B cell (primary cell): Measurements from ENCODE around the gene LCE5A. TPM values are rescaled to one million over a fixed set of nuclear protein-coding genes. Genes with fewer than 3 reads are reported as not detected.
"Not testable (repeated sequence)": the region's sequence is repeated elsewhere in the genome, so short reads cannot be mapped to it uniquely, and the experiment has no call there.

Experiments
- ATAC-seq: fragments of 200-7000 bp; cut with Tn5 transposase; one replicate; pipeline ENCODE4 v1.10.0; 2021; ENCODE audit warnings: low read depth, mild to moderate bottlenecking, moderate number of reproducible peaks, moderate library complexity
- CTCF ChIA-PET: fragments of 350-600 bp; sonication (Branson Sonifier 250); formaldehyde crosslinking; loops from one replicate; lab custom pipeline; 2021; ENCODE audit warnings: antibody characterized with exemption, inconsistent platforms; lab: Charles Lee
- POLR2A ChIA-PET: fragments of 350-600 bp; sonication (Branson Sonifier 250); formaldehyde crosslinking; loops from one replicate; lab custom pipeline; 2021; ENCODE audit warnings: antibody characterized with exemption; lab: Charles Lee
- DNase-seq: peaks from one replicate; pipeline ENCODE4 v3.0.0; 2013
- H2AFZ ChIP-seq: 2 replicates; pipeline ENCODE4 v1.6.1; 2012; ENCODE audit warnings: mild to moderate bottlenecking, low read depth, low read length; ENCODE audit not compliant: insufficient read depth, poor library complexity, severe bottlenecking
- H3K27ac ChIP-seq, 2 donors: 1 replicate in 1 of 2; 2 replicates in 1 of 2; pipeline ENCODE4 v1.5.1; 2012 to 2013; ENCODE audit warnings: low read length in 2 of 2, mild to moderate bottlenecking in 2 of 2, moderate library complexity in 1 of 2
- H3K27me3 ChIP-seq, 4 experiments: fragments of 200-600 bp in 1 of 4; sonication (generic) in 1 of 4; replicated peaks in 1 of 4; 1 replicate in 2 of 4; 2 replicates in 2 of 4; pipeline versions ENCODE4 v1.6.1 to v1.7.0; 2013 to 2016; ENCODE audit warnings: low read length in 3 of 4, mild to moderate bottlenecking in 2 of 4, mixed read lengths in 1 of 4, moderate library complexity in 1 of 4; ENCODE audit not compliant: insufficient read depth in 4 of 4, control insufficient read depth in 3 of 4; ENCODE audit errors: control extremely low read depth in 1 of 4
- H3K36me3 ChIP-seq, 2 experiments: replicated peaks in 1 of 2; 1 replicate in 1 of 2; 2 replicates in 1 of 2; pipeline versions ENCODE4 v1.6.1 to v1.7.1; 2013; ENCODE audit warnings: low read length in 1 of 2; ENCODE audit not compliant: insufficient read depth in 2 of 2, control insufficient read depth in 1 of 2; ENCODE audit errors: control extremely low read depth in 1 of 2, extremely low read depth in 1 of 2
- H3K4me1 ChIP-seq, 2 donors: fragments of 200-600 bp in 1 of 2; sonication (generic) in 1 of 2; 1 replicate in 1 of 2; 2 replicates in 1 of 2; pipeline versions ENCODE4 v1.5.1 to v1.6.1; 2013 to 2017; ENCODE audit warnings: low read length in 2 of 2; ENCODE audit not compliant: control insufficient read depth in 2 of 2, insufficient read depth in 2 of 2
- H3K4me2 ChIP-seq: replicated peaks from 2 replicates; pipeline ENCODE3; 2012; ENCODE audit warnings: mild to moderate bottlenecking, low read depth, low read length; ENCODE audit not compliant: poor library complexity, severe bottlenecking
- H3K4me3 ChIP-seq, 5 experiments: fragments of 200-600 bp in 1 of 5; sonication (generic) in 1 of 5; 1 replicate in 3 of 5; 2 replicates in 2 of 5; pipeline versions ENCODE4 v1.5.1 to v1.7.0; 2011 to 2016; ENCODE audit warnings: low read length in 4 of 5, mild to moderate bottlenecking in 4 of 5, low read depth in 2 of 5, control low read depth in 1 of 5, moderate library complexity in 1 of 5; ENCODE audit not compliant: insufficient read depth in 1 of 5; ENCODE audit errors: control extremely low read depth in 1 of 5, extremely low read depth in 1 of 5
- H3K79me2 ChIP-seq: fragments of 200-600 bp; sonication (generic); one replicate; pipeline ENCODE4 v1.6.0; 2016; ENCODE audit warnings: low read length; ENCODE audit not compliant: control insufficient read depth, insufficient read depth
- H3K9ac ChIP-seq: fragments of 200-600 bp; sonication (generic); 2 replicates; pipeline ENCODE4 v1.6.1; 2017; ENCODE audit warnings: mild to moderate bottlenecking, low read length, moderate library complexity
- H3K9me3 ChIP-seq, 3 donors: one replicate each; pipeline versions ENCODE4 v1.6.1 to v1.7.1; 2013; ENCODE audit warnings: low read length in 2 of 3; ENCODE audit not compliant: control insufficient read depth in 2 of 3, insufficient read depth in 1 of 3; ENCODE audit errors: control extremely low read depth in 1 of 3
- H4K20me1 ChIP-seq: 2 replicates; pipeline ENCODE4 v1.6.0; 2012; ENCODE audit warnings: mild to moderate bottlenecking, low read length; ENCODE audit not compliant: insufficient read depth, control insufficient read depth, poor library complexity, severe bottlenecking
- H3K27ac Mint-ChIP-seq: one replicate; pipeline ENCODE4 v1.8.0; 2021; ENCODE audit warnings: mixed read lengths
- H3K27me3 Mint-ChIP-seq: one replicate; pipeline ENCODE4 v1.8.0; 2021; ENCODE audit warnings: mixed read lengths
- H3K4me1 Mint-ChIP-seq: one replicate; pipeline ENCODE4 v1.8.0; 2021; ENCODE audit warnings: mixed read lengths
- H3K4me3 Mint-ChIP-seq: one replicate; pipeline ENCODE4 v1.8.0; 2021; ENCODE audit warnings: mixed read lengths
- H3K9me3 Mint-ChIP-seq: one replicate; pipeline ENCODE4 v1.8.0; 2022; ENCODE audit warnings: mixed read lengths; ENCODE audit not compliant: insufficient read depth
- CTCF ChIP-seq: fragments of 200-600 bp; IDR thresholded peaks from one replicate; pipeline ENCODE4 v1.8.0; 2022; ENCODE audit warnings: antibody characterized with exemption, mild to moderate bottlenecking
- EZH2 ChIP-seq: IDR thresholded peaks from 2 replicates; pipeline ENCODE4 v1.6.1; 2012; ENCODE audit warnings: borderline replicate concordance, low read depth, mild to moderate bottlenecking, moderate library complexity, low read length; ENCODE audit not compliant: insufficient read depth, poor library complexity, severe bottlenecking
- WGBS: methylation state at CpG from one replicate; pipeline ENCODE4 v1.1.5; 2013; ENCODE audit warnings: missing lambda C conversion rate; ENCODE audit not compliant: insufficient coverage; 5-methylcytosine and 5-hydroxymethylcytosine counted together
- intact Hi-C: fragments of 100-400 bp; cut with micrococcal nuclease; formaldehyde crosslinking; loops from one replicate; pipeline ENCODE4 v1.10.0; 2022
- polyA plus RNA-seq: library from polyadenylated mRNA; depleted of rRNA; stranded (reverse); fragments of >200 nt; gene quantifications from 2 replicates; pipeline ENCODE4 v1.2.3, GENCODE V29; 2012
- total RNA-seq, 2 donors: library from RNA; stranded (reverse); fragments of 120-200 nt in 1 of 2; gene quantifications; 1 replicate in 1 of 2; 2 replicates in 1 of 2; pipeline versions ENCODE4 v1.2.3 to v1.2.4, GENCODE V29; 2013 to 2022

Gene LCE5A
- total and polyA plus RNA-seq, 2 donors (not counting 1 experiment from before 2014, with no cell fraction given) = not detected

GRCh38 chr1:152546704-152547103, 36.1 kb downstream of the LCE5A start:
- Histone ChIP-seq H3K4me3 (no peak overlapping the region), H3K9me3 (peaks cover 0 to 6% (median 0%) of the 10 kb centered on the region in 3 donors), H4K20me1 (no peaks in the 10 kb centered on the region), H3K79me2 (no peaks in the 10 kb centered on the region), H3K27me3 (no peaks in the 10 kb centered on the region), H2AFZ (no peak overlapping the region), H3K36me3 (no peaks in the 10 kb centered on the region), H3K9ac (no peak overlapping the region), H3K27ac (no peak overlapping the region), H3K4me1 (no peaks in the 10 kb centered on the region), H3K4me2 (no peak overlapping the region)
- CTCF ChIA-PET = no interaction called here
- no peaks in the 10 kb centered on the region for H3K4me1 Mint-ChIP-seq
- H3K4me3 Mint-ChIP-seq = no peak overlapping the region
- 25% methylated on average over 1 of the region's 1 CpG for WGBS
- DNase-seq (no peak), ATAC-seq (no peak)
- POLR2A ChIA-PET = no interaction called here
- TF ChIP-seq EZH2 = no peak
- TF ChIP-seq CTCF = no peak
- no peaks in the 10 kb centered on the region for H3K9me3 Mint-ChIP-seq
- H3K27me3 Mint-ChIP-seq = peaks cover 21% of the 10 kb centered on the region
- intact Hi-C loops = no loop called here
- H3K27ac Mint-ChIP-seq = no peak overlapping the region

- H3K9me3 ChIP-seq, CTCF ChIA-PET, H2AFZ ChIP-seq, H3K9me3 Mint-ChIP-seq, H3K27ac ChIP-seq, H3K9ac ChIP-seq, H3K4me1 Mint-ChIP-seq, intact Hi-C loops, H3K79me2 ChIP-seq, H3K36me3 ChIP-seq, POLR2A ChIA-PET, H4K20me1 ChIP-seq, ATAC-seq, H3K27ac Mint-ChIP-seq, H3K4me1 ChIP-seq, H3K4me3 Mint-ChIP-seq, H3K4me3 ChIP-seq, DNase-seq, H3K27me3 ChIP-seq, H3K4me2 ChIP-seq: not testable (repeated sequence)
- H3K27me3 Mint-ChIP-seq = peaks cover 11% of the 10 kb centered on the region
- no CpG with 5 or more reads among the region's 1 CpG for WGBS
Measured at GRCh38 chr1:152548358-152548757, 37.8 kb downstream of the LCE5A start.

Other genes starting within 250 kb of the LCE5A start
- gene FLG, start 185.6 kb upstream of the LCE5A start, total RNA-seq = not detected in 2 replicates
- gene FLG, start 185.6 kb upstream of the LCE5A start, polyA plus RNA-seq = not detected in 2 replicates
- not detected in 2 replicates for gene FLG2, start 150.8 kb upstream of the LCE5A start, total RNA-seq
- not detected in 2 replicates for gene FLG2, start 150.8 kb upstream of the LCE5A start, polyA plus RNA-seq
- not detected in 2 replicates for gene CRNN, start 96.5 kb upstream of the LCE5A start, total RNA-seq
- not detected in 2 replicates for gene CRNN, start 96.5 kb upstream of the LCE5A start, polyA plus RNA-seq
- not detected in 2 replicates for gene CRCT1, start 3.7 kb downstream of the LCE5A start, total RNA-seq
- not detected in 2 replicates for gene CRCT1, start 3.7 kb downstream of the LCE5A start, polyA plus RNA-seq
- gene LCE3E, start 56.0 kb downstream of the LCE5A start, total RNA-seq = not detected in 2 replicates
- not detected in 2 replicates for gene LCE3E, start 56.0 kb downstream of the LCE5A start, polyA plus RNA-seq
- gene LCE3D, start 69.7 kb downstream of the LCE5A start, total RNA-seq = not detected in 2 replicates
- gene LCE3D, start 69.7 kb downstream of the LCE5A start, polyA plus RNA-seq = not detected in 2 replicates
- gene LCE3C, start 89.4 kb downstream of the LCE5A start, total RNA-seq = not detected in 2 replicates
- gene LCE3C, start 89.4 kb downstream of the LCE5A start, polyA plus RNA-seq = not detected in 2 replicates
- gene LCE3B, start 103.0 kb downstream of the LCE5A start, total RNA-seq = not detected in 2 replicates
- gene LCE3B, start 103.0 kb downstream of the LCE5A start, polyA plus RNA-seq = not detected in 2 replicates
- gene LCE3A, start 112.3 kb downstream of the LCE5A start, total RNA-seq = not detected in 2 replicates
- not detected in 2 replicates for gene LCE3A, start 112.3 kb downstream of the LCE5A start, polyA plus RNA-seq
- not detected in 2 replicates for gene LCE2D, start 152.6 kb downstream of the LCE5A start, total RNA-seq
- not detected in 2 replicates for gene LCE2D, start 152.6 kb downstream of the LCE5A start, polyA plus RNA-seq
- gene LCE2C, start 164.5 kb downstream of the LCE5A start, total RNA-seq = not detected in 2 replicates
- not detected in 2 replicates for gene LCE2C, start 164.5 kb downstream of the LCE5A start, polyA plus RNA-seq
- not detected in 2 replicates for gene LCE2B, start 175.3 kb downstream of the LCE5A start, total RNA-seq
- not detected in 2 replicates for gene LCE2B, start 175.3 kb downstream of the LCE5A start, polyA plus RNA-seq
- not detected in 2 replicates for gene LCE2A, start 187.5 kb downstream of the LCE5A start, total RNA-seq
- gene LCE2A, start 187.5 kb downstream of the LCE5A start, polyA plus RNA-seq = not detected in 2 replicates
- not detected in 2 replicates for gene LCE4A, start 197.4 kb downstream of the LCE5A start, total RNA-seq
- gene LCE4A, start 197.4 kb downstream of the LCE5A start, polyA plus RNA-seq = not detected in 2 replicates
- gene KPRP, start 247.2 kb downstream of the LCE5A start, total RNA-seq = not detected in 2 replicates
- not detected in 2 replicates for gene KPRP, start 247.2 kb downstream of the LCE5A start, polyA plus RNA-seq